Amygdala (tissue), 56 donors: ENCODE data around the gene SCART1.
"Not testable (repeated sequence)": the region's sequence is repeated elsewhere in the genome, so short reads cannot be mapped to it uniquely, and the experiment has no call there.

ENCODE experiments used
- DNase-seq, 56 donors: peaks; one replicate each; lab custom pipeline; 2025; lab: John Stamatoyannopoulos, UW

Gene SCART1

GRCh38 chr10:133511408-133511807 is 57.7 kb downstream of the SCART1 start:
- no peak for DNase-seq

GRCh38 chr10:133511907-133512528 is 58.3 kb downstream of the SCART1 start:
- no peak for DNase-seq

GRCh38 chr10:133515471-133515870 is 61.7 kb downstream of the SCART1 start:
- DNase-seq, result no peak

- no peak for DNase-seq
Measured at GRCh38 chr10:133516057-133516456, 62.3 kb downstream of the SCART1 start.

- not testable (repeated sequence) for DNase-seq
Measured at GRCh38 chr10:133518517-133518916, 64.8 kb downstream of the SCART1 start.
